ENCODE measurements around the gene DRC1. TPM values are rescaled to one million over a fixed set of nuclear protein-coding genes. Genes with fewer than 3 reads are reported as not detected.

DRC1 gene
- total and polyA plus RNA-seq, 2 of the 13 experiments (the other 11 are each of a cell fraction or from before 2014, with no cell fraction given) = 0.07 TPM; not detected in 1

GRCh38 chr2:26462511-26463243 lies 61.0 kb downstream of the DRC1 start (continued):
- TF ChIP-seq NFAT5 (CRISPR knock-in tag; IDR thresholded peaks at IDR 0.05) (no peak), ZBTB38 (CRISPR knock-in tag; IDR thresholded peaks at IDR 0.05) (peak; percentile 49; the same call in 1 of the 2 replicates), ZNF782 (CRISPR knock-in tag; IDR thresholded peaks at IDR 0.05; ENCODE audit: borderline replicate concordance) (no peak), NFE2L2 (IDR thresholded peaks at IDR 0.05; ENCODE audit: low read length) (peak; percentile 83), EP300 (IDR thresholded peaks at IDR 0.05; ENCODE audit: low read depth in 2 of 2, low read length in 2 of 2) (no peak), EP300 (CRISPR knock-in tag; IDR thresholded peaks at IDR 0.05; ENCODE audit: borderline replicate concordance) (0 out of 2 replicates have a peak, but pooled peaks have one; percentile 9), TEAD3 (CRISPR knock-in tag; optimal IDR thresholded peaks at IDR 0.05; ENCODE audit: borderline replicate concordance) (peak; percentile 66), ZFP1 (CRISPR knock-in tag; IDR thresholded peaks at IDR 0.05) (no peak), ATF2 (CRISPR knock-in tag; IDR thresholded peaks at IDR 0.05) (0 out of 2 replicates have a peak, but pooled peaks have one; percentile 16), MAFF (IDR thresholded peaks at IDR 0.05; ENCODE audit: low read depth, low read length) (peak; percentile 86), TAF15 (IDR thresholded peaks at IDR 0.05; ENCODE audit: low read depth, low read length, poor library complexity, severe bottlenecking) (no peak), ZNF891 (CRISPR knock-in tag; IDR thresholded peaks at IDR 0.05) (peak; percentile 56; the same call in 1 of the 2 replicates), TCF7L2 (IDR thresholded peaks at IDR 0.05; ENCODE audit: low read depth, low read length) (no peak), XRCC5 (optimal IDR thresholded peaks at IDR 0.05; ENCODE audit: low read length) (peak; percentile 90), CENPBD1 (CRISPR knock-in tag; IDR thresholded peaks at IDR 0.05; ENCODE audit: borderline replicate concordance, low read depth) (no peak), MEF2D (CRISPR knock-in tag; IDR thresholded peaks at IDR 0.05) (no peak), FOXA1 (IDR thresholded peaks at IDR 0.05) (no peak), FOXA1 (CRISPR knock-in tag; IDR thresholded peaks at IDR 0.05) (no peak), NFKBIZ (CRISPR knock-in tag; IDR thresholded peaks at IDR 0.05) (no peak), TFAP4 (IDR thresholded peaks at IDR 0.05; ENCODE audit: borderline replicate concordance, low read depth) (peak; percentile 82; the same call in 1 of the 2 replicates), ZNF563 (CRISPR knock-in tag; IDR thresholded peaks at IDR 0.05) (no peak), ZNF343 (CRISPR knock-in tag; IDR thresholded peaks at IDR 0.05) (no peak)
- TF ChIP-seq, protein P1, sequence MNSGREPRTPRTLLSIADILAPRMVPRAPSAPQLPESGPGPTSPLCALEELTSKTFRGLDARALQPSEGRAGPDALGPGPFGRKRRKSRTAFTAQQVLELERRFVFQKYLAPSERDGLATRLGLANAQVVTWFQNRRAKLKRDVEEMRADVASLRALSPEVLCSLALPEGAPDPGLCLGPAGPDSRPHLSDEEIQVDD (CRISPR knock-in tag; IDR thresholded peaks at IDR 0.05; ENCODE audit: borderline replicate concordance) = no peak
